ENCODE results near the gene MTNR1B. TPM values are rescaled to one million over a fixed set of nuclear protein-coding genes. Genes with fewer than 3 reads are reported as not detected.
A peak's percentile ranks its signal among the peaks of the same experiment; 100 is the strongest.

Gene MTNR1B
- total RNA-seq, 1 donor from 2014 or later: not detected

- Mint-ChIP-seq H3K36me3 (ENCODE audit: low read depth) (no peaks in the 10 kb centered on the region), H3K4me1 (no peaks in the 10 kb centered on the region), H3K4me3 (no peak overlapping the region), H3K27ac (ENCODE audit: unreplicated experiment) (no peak overlapping the region), H3K9me3 (no peaks in the 10 kb centered on the region), H3K27me3 (ENCODE audit: low read depth) (peaks cover 50% of the 10 kb centered on the region)
- DNase-seq (ENCODE audit: low read depth, low spot score): no peak
- TF ChIP-seq CTCF (conservative IDR thresholded peaks at IDR 0.05): no peak
These were observed 2.3 kb upstream of the MTNR1B start for GRCh38 chr11:92967178-92967577.

GRCh38 chr11:92967867-92968266 is 1.6 kb upstream of the MTNR1B start:
- Mint-ChIP-seq H3K9me3 (no peaks in the 10 kb centered on the region), H3K4me3 (no peak overlapping the region), H3K27me3 (ENCODE audit: low read depth) (peaks cover 51% of the 10 kb centered on the region), H3K4me1 (peaks cover 2% of the 10 kb centered on the region), H3K27ac (ENCODE audit: unreplicated experiment) (no peak overlapping the region), H3K36me3 (ENCODE audit: low read depth) (no peaks in the 10 kb centered on the region)
- no peak for TF ChIP-seq CTCF (conservative IDR thresholded peaks at IDR 0.05)
- DNase-seq (ENCODE audit: low read depth, low spot score): no peak

- H3K36me3 Mint-ChIP-seq (ENCODE audit: low read depth): no peaks in the 10 kb centered on the region
- H3K4me3 Mint-ChIP-seq: peak overlapping the region; percentile 31
- peaks cover 58% of the 10 kb centered on the region for H3K27me3 Mint-ChIP-seq (ENCODE audit: low read depth)
- no peak for TF ChIP-seq CTCF (conservative IDR thresholded peaks at IDR 0.05)
- no peak overlapping the region for H3K27ac Mint-ChIP-seq (ENCODE audit: unreplicated experiment)
- H3K9me3 Mint-ChIP-seq: peaks cover 6% of the 10 kb centered on the region
- H3K4me1 Mint-ChIP-seq: peaks cover 7% of the 10 kb centered on the region
- no peak for DNase-seq (ENCODE audit: low read depth, low spot score)
These were observed 188 bp upstream of the MTNR1B start for GRCh38 chr11:92969293-92969633.

GRCh38 chr11:92972248-92972647 is 2.8 kb downstream of the MTNR1B start:
- Mint-ChIP-seq H3K27me3 (ENCODE audit: low read depth) (peaks cover 48% of the 10 kb centered on the region), H3K4me3 (no peak overlapping the region), H3K9me3 (peaks cover 7% of the 10 kb centered on the region), H3K4me1 (peaks cover 13% of the 10 kb centered on the region), H3K36me3 (ENCODE audit: low read depth) (no peaks in the 10 kb centered on the region), H3K27ac (ENCODE audit: unreplicated experiment) (no peak overlapping the region)
- no peak for TF ChIP-seq CTCF (conservative IDR thresholded peaks at IDR 0.05)
- DNase-seq (ENCODE audit: low read depth, low spot score): no peak

GRCh38 chr11:92975285-92975684 is 5.8 kb downstream of the MTNR1B start:
- no peak overlapping the region for H3K4me3 Mint-ChIP-seq
- no peak for TF ChIP-seq CTCF (conservative IDR thresholded peaks at IDR 0.05)

GRCh38 chr11:92976681-92977080 is 7.2 kb downstream of the MTNR1B start:
- H3K4me1 Mint-ChIP-seq: peaks cover 26% of the 10 kb centered on the region
- H3K27ac Mint-ChIP-seq (ENCODE audit: unreplicated experiment): no peak overlapping the region
- H3K27me3 Mint-ChIP-seq (ENCODE audit: low read depth): peaks cover 10% of the 10 kb centered on the region
- no peak overlapping the region for H3K4me3 Mint-ChIP-seq
- no peak for TF ChIP-seq CTCF (conservative IDR thresholded peaks at IDR 0.05)
- H3K9me3 Mint-ChIP-seq: peaks cover 13% of the 10 kb centered on the region
- no peak for DNase-seq (ENCODE audit: low read depth, low spot score)
- no peaks in the 10 kb centered on the region for H3K36me3 Mint-ChIP-seq (ENCODE audit: low read depth)

More at GRCh38 chr11:92975285-92975684, 5.8 kb downstream of the MTNR1B start:
- peaks cover 19% of the 10 kb centered on the region for H3K27me3 Mint-ChIP-seq (ENCODE audit: low read depth)
- DNase-seq (ENCODE audit: low read depth, low spot score): no peak
- no peak overlapping the region for H3K27ac Mint-ChIP-seq (ENCODE audit: unreplicated experiment)
- H3K9me3 Mint-ChIP-seq: peaks cover 13% of the 10 kb centered on the region
- no peaks in the 10 kb centered on the region for H3K36me3 Mint-ChIP-seq (ENCODE audit: low read depth)
- peaks cover 26% of the 10 kb centered on the region for H3K4me1 Mint-ChIP-seq
